NCI-H2029 treated with DMSO at 0.1 percent for 48 hours (cell line): ENCODE measurements around the gene NMNAT1.
"Not testable (repeated sequence)": the region's sequence is repeated elsewhere in the genome, so short reads cannot be mapped to it uniquely, and the experiment has no call there.

Experiments used
- DNase-seq: peaks from one replicate; lab custom pipeline; 2025; lab: John Stamatoyannopoulos, UW

NMNAT1 gene

DNA sequence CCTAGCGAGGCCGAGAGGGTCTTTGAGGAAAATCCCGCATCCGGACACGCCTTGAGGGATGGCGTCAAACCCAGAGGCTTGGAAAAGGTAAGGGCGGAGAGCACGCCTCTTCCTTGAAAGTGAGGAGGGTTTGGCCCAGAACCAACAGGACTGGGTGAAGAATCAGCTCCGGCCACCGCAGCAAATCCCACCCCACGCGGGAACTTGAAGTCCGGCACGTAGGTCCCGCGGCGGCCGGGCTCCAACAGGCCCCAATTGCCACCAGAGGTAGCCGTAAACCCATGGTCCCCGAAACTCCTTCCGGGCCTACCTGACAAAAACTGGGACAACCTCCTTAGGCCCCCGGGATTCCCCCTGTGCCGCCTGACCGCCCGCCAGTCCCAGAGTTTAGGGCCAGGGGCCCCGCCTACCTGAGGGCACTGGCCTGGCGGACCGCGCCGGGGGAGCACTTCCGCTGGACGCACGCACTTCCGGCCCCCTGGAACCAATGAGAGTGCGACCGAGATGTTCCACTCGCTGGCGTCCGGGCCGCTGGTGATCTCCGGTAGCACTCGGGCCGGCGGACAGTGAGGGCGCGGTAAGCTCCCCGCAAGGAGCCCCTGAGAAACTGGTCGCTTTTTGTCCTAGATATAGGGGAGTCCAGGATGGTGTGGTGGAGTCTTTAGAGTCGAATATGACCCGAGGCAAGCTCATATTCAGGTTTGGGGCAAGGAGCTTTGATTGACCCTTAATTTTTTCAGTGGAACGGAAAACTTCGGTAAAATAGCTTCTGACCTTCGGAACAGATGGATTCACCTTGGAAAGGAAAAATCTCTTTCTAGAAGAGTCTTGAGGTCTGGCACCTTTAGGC is at the start of gene NMNAT1, which contains the start of gene LZIC:
NMNAT1 (plus strand) TSS at position 537 of the 850 bp plus-strand sequence. CDS start 28,599 bp downstream, outside the sequence.
LZIC (minus strand) TSS at position 453 of the 850 bp plus-strand sequence. CDS start 6,772 bp downstream, outside the sequence.
- DNase-seq, result peak; percentile 72

DNA sequence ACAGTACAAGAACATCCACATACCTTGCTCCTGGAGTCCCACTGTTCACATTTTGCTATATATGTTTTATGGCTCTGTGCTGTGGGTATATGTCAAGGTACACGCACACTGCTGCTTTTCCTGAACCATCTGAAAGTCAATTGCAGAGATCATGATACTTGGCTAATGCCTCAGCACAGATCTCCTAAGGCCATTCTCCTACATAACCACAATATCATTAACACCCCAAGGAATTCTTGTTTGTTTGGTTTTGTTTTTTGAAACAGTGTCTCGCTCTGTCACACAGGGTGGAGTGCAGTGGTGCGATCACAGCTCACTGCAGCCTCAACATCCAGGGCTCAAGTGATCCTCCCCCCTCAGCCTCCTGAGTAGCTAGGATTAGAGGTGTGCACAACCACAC is 49.2 kb upstream of the NMNAT1 start:
- no peak for DNase-seq

DNA sequence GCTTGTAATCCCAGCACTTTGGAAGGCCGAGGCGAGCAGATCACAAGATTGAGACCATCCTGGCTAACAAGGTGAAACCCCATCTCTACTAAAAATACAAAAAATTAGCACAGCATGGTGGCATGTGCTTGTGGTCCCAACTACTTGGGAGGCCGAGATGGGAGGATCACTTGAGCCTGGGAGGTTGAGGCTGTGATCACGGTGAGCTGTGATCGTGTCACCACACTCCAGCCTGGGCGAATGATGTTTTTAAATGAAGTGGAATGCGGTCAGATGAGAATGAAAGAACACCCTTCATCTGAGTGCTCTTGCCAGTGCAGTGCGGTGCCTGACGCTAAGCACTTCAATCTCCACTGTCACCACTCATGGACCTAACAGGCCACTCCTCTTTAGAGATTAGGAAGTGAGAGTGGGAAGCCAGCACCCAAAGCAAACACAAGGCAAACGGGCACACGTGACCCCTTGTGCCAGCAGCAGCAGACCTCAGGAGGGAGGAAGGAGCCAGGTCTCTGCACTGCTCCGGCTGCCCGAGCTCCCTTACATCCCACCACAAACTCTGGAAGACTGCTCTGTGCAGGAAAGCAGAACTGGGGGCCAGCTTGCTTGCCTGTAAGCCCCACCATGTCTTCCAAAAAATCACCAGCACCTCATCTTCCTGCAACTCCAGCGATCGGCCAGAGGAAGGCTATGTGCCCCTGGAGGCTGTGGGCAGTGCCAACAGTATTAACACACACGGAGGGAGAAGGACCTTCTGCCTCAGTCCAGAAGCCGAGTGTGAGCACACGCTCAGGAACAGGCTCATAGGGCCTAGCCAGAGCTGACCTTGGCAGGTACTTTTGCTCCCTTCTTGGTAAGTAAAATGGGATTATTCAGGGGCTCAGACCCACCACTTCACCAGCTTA is 42.9 kb upstream of the NMNAT1 start:
- peak; percentile 92 for DNase-seq

DNA sequence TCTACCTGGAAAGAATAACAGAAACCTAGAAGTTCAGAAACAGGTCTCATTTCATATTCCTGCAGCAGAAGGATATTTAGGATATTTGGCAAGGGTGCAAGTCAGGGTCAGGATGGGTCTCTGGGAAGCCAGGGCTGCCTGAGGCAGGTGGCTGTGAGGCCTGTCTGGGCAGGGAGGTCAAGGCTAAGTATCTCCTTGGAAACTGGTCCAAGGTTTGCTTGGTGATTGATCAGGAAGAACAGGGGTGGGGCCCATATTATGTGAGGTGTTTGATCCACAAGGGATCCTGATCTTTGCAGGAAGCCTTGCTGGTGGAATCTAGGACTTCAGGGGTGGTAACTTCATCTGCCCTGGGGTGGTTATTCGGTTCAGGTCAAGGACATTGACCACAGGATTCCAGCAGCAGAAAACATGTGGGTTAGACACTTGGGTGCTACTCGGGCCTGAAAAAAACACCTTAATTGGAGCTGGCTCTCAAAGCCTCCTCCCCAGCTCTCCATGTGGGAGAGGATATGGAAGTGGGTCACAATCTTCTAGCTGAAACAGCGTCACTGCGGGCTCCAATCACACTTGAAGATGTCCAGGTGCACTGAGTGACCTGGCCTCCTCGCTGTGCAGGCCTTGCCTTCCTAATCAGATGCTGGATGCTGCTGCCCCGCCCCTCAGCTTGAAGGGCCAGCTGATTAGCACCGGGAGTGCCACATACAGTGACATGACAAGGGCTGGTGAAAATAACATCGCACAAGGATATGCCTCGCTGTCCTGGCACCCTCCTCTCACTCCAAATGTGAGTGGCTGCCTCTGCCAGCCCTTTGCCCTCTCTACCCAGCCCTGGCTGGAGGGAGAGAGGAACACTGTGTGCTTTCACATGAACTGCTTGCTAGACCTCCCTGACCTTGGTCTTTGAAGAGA is 41.9 kb upstream of the NMNAT1 start:
- no peak for DNase-seq

DNA sequence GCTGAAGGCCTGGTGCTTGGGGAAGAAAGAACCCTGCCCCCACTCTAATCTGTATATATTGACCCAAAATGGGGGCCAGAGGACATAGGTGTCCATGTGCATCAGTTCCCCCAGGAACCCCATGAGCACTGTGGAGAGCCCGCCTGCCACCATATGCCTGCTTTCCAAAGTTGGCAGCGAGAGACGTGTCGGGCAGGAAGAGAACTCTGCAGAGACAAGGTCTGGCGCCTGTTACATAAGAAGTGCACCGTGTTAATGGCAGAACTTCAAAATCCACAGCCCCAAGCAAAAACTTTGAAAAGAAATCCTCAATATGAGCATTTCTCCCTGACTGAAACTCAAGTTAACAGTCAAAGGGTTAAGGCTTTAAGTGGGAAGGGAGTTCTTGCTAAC is 41.2 kb upstream of the NMNAT1 start:
- no peak for DNase-seq

DNA sequence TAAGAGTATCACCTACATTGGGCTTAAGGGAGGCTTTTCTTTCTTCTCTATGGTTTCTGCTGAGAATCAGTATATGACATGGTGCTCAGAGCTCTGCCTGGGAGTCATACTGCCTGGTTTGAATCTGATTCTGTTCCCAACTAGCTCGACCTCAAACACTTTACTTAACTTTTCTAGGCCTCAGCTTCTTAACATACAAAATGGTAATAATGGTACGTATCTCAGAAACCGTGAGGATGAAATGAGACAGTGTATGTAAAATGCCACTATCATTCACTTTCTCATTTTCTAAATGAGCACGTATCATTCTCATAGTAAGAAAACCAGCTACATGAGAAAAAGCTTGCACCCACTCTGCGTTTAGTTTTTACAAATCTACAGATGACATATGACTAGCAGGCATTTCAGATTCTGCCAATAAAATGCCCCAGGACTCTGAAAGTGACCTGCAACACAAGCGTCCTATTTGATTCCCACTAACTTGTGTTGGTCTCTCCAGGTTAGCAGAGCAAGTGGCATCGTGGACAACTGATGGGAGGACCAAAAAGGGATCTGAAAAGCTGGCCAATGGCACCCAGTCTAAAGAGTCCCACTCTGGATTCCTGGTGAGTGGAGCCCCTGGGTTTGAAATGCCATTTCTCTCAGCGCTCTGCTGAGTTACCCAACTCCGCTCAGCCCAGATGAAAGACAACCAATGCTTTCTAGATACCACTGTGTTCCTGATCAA is 39.3 kb upstream of the NMNAT1 start:
- DNase-seq, result no peak

DNA sequence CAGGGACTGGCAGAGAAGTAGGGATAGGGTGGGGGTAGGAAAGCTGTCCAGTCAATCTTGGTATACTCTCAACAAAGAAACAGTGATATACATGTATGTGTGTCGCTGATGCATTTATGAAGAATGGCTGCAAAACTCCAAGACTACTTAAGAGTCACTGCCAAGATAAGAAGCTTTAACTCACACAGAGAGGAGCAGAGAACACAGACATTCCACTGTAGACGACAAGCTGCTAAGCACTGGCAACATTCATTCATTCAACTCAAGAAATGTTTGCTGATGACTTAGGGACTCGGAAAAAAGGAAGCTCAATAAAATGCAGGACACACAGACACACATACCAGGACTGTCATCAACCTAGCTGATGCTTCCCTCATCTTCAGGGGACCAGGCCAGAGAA is 38.7 kb upstream of the NMNAT1 start:
- no peak for DNase-seq

DNA sequence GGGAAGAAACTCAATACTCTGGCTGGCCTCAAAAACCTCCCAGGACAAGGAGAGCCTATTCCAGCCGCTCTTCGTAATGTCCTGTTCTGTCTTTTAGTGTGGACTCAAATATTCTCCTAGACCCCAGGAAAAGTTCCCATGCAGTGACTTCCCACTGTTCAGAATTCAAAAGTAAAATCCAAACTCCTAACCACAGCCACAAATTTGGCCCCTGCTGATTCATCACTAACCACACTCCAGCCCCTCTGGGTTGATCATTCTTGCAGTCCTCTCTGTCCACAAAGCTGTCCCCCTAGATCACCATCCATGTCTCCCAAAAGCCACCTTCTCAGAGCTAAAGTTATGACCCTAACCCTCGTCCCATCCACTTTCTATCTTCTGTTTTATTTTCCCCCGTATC is 38.3 kb upstream of the NMNAT1 start:
- DNase-seq, result no peak

DNA sequence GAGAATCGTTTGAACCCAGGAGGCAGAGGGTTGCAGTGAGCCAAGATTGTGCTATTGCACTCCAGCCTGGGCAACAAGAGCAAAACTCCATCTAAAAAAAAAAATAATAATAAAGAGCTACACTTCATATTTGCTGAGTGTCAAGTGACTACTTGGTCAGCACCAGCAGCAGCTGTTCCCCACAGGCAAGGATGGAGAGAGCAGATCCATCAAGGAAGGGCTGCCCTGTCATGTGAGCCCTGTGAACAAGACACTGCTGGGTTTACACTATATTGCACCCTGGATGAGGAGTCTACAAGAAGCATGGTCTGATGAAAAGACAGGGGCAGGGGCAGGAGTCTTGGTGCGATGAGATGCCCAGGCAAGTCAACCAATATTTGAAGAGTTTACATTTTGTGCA is 36.8 kb upstream of the NMNAT1 start:
- no peak for DNase-seq

DNA sequence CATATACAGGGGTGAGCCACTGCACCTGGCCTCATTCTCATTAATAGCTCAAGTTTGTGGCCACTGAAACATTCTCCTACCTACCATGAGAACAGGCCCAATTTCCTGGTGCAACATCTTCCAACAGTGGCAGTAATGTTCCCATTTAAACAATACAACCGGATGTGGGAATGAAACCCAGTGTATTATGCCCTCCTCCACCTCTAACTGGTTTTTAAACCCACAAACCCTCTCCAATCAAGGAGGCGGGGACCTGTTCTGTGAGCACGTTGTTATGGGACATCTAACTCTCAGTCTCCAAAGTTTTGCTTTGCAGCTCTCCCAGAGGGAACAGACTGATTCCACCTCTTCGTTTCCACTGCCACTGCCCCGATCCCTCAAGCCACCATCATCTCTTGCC is 35.8 kb upstream of the NMNAT1 start:
- no peak for DNase-seq

DNA sequence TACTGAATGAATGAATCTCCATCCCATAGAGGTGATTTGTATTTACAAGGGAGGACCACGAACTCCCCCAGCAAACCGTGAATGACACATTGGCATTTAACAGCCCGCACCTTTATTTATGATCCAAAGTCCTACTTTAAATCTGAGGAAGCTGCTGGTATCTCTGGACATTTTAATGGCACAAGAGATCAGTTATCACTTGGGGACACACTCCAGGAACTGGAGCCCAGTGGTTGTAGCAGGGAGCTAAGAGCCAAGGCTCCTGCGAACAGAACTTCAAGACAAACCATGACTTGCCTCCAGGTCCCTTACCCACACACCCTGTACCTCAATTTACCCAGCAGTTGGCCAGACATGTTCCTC is 34.4 kb upstream of the NMNAT1 start:
- DNase-seq, result no peak

DNA sequence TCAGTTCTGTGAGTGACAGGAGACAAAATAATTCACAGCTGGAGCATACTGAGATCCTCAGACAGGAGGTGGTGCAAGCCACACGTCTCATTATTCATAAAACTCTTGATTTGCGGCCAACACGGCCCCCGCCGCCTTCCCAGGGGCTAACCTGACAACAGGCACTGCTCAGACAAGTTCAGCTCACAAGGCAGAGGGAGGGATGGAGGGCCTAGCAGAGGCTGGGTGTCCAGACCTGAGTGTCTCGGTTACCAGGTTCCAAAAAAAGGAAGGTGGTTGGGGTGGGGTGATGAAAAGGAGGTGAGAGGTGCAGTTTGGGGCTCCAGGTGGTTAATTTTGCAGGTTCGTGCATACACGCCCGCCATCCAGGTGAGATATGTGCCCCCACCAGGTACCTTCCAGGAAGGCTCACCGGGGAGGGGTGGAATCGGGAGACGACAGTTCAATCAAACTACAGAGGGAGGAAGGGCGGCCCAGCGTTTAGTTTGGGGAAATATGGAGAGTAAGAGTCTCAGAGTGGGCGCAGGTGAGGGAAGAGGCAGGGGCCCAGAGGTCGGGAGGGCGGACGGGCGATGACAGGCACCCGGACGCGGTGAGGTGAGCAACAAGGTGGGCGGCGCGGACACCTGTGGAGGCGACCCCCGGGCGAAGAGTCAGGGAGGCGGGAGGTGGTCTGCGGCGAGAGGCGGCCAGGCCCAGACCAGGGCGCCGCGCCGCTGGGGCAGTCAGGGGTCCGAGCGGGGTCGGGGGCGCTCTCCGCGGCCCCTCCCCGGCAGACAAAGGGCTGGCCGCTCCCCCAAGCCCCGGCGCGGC is 33.8 kb upstream of the NMNAT1 start:
- DNase-seq, result no peak

DNA sequence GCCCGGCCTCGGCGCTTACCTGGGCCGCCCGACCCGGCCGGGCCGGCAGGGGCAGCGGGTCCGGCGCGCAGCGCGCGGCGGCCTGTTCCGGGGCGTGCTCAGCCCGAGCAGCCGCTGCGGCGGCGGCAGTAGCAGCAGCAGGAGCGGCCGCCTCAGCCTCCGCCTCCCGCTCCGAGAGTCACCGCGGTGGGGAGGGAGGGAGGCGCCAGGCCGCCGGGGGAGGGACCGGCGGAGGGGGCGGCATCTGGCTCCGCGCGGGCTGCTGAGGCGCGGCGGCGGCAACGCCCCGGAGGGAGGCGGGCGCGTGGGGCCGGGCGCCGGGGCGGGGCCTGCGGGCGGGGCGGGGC is 33.2 kb upstream of the NMNAT1 start, which contains the start of gene CTNNBIP1:
CTNNBIP1 (minus strand) TSS at position 194 of the 347 bp plus-strand sequence. CDS start 38,205 bp downstream, outside the sequence.
- DNase-seq, result no peak

DNA sequence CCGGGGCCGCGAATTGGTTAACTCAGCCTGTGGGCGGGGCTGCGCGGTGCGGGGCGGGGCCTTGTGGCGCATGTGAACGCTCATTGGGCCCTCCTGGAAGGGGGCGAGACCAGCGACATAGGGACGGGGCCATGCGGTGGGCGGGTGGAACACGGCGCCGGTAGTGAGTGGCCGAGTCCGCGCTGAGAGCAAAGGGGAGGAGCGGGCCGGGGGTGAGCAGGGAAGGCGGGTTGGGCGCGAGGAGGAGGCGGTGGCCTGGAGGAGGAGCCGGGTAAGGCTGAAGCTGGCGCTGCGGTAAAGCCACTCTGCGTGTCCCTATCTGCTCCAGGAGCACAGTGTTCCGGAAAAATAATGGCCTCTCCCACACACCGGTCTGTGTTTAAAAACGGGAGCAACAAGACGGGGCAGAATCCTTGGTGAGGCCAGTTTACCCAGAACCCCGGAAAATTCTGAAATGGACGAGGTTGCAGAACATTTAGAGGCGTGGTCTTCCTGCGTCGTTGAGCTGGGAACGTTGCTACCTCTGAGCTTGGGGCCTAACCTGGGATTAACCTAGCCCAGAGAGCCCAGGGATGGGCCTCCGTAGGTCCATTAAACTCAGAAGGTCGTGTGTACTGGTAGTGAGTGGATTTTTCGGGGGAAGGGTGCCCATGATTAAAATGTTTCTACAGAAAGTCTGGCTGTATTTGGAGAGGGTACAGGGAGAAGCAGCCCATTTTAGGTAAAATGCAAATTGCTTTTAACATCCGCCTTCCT is 32.7 kb upstream of the NMNAT1 start:
- peak; percentile 82 for DNase-seq

DNA sequence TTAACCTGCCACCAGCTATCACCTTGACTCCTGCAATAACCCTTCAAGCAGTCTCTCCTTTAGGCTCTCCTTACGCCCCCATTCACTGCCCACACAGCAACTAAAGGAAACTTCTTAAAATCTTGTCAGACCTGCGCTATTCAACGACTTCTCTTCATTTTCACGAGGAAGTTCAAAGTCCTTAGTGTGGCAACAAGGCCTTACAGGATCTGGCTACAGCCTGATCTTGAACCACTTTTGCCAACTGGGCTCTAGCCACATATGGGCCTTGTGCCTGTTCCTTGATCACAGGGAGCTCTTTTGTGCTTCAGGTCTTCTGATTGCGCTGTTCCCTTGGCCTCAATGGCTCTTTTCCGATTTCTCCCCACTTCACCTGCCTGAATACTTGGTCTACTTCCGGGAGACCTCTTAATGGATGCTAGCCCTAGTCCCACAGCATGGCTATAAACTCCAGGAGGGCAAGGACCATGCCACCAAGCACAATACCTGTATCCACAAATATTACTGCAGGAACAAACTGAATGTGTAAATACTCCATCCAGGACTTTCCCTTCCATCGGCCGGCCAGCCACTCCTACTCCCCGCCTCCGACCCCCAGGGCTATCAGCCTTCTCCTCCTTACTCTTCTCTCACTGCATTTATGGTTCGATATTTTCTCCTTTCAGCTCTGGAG is 30.9 kb upstream of the NMNAT1 start:
- DNase-seq, result no peak

DNA sequence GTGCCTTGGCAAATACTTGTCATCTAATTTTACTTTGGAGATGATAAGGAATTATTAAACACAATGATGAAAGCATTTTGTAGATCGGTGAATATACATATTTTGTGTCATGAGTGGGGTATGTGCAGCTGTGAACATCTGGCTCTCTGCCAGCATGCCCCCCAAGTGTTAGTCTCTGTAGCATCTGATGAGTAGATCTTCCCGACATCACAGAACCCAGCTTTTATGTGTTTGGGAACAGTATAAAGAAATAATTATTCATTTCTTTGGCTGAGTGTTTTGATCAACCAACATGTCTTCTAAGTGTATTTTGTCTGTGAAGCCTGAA is 28.7 kb upstream of the NMNAT1 start:
- no peak for DNase-seq

DNA sequence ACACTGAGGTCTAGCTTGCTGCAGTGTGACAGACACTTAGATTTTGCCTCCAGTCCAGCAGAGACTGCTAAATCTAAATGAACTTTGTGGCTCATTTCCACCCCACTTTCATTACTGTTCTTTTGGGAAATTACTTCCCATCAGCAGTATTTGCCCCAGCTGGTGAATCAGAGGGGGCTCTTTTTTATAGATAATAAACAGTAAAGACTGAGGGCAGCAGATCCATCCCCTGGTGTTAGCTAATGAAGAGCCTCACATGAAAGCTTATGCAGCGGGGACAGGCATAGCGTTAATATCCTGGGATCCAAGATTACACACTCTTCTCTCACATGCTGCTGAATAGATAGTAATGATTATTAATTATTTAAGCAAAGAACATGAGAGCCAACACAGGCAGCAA is 26.8 kb upstream of the NMNAT1 start:
- DNase-seq, result no peak

DNA sequence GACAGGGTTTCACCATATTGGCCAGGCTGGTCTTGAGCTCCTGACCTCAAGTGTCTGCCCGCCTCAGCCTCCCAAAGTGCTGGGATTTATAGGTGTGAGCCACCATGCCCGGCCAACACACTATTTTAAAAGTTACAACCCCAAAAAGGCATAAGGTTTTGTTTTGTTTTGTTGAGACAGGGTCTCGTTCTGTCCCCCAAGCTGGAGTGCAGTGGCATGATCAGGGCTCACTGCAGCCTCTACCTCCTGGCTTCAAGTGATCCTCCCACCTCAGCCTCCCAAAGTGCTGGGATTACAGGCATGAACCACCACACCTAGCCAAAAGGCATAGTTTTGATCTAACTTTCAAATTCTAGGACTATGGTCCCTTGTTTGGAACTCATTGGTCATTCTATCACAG is 25.8 kb upstream of the NMNAT1 start:
- DNase-seq, result not testable (repeated sequence)

DNA sequence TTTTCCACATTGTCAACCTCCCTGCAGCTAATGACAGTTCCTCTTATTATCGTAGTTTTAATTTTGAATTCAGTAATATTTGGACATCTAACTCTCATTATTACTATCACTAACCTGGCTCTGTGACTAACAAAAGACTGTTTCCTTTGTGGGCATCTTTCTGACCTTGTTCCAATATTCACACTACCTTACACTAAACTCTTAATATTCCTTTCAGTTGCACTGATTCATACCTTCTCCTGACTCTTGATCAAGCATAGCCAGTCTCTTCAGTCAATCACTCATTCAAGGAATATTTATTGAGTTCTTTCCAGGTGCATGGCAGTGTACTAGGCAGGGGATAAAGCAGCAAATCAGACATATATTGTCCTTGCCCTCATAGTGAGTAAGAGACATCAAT is 25.4 kb upstream of the NMNAT1 start:
- DNase-seq, result no peak
